ENCODE measurements around the gene LYPD4. TPM values are rescaled to one million over a fixed set of nuclear protein-coding genes. Genes with fewer than 3 reads are reported as not detected.

The LYPD4 gene
- total RNA-seq, 1 experiment from 2014 or later = not detected

DNA sequence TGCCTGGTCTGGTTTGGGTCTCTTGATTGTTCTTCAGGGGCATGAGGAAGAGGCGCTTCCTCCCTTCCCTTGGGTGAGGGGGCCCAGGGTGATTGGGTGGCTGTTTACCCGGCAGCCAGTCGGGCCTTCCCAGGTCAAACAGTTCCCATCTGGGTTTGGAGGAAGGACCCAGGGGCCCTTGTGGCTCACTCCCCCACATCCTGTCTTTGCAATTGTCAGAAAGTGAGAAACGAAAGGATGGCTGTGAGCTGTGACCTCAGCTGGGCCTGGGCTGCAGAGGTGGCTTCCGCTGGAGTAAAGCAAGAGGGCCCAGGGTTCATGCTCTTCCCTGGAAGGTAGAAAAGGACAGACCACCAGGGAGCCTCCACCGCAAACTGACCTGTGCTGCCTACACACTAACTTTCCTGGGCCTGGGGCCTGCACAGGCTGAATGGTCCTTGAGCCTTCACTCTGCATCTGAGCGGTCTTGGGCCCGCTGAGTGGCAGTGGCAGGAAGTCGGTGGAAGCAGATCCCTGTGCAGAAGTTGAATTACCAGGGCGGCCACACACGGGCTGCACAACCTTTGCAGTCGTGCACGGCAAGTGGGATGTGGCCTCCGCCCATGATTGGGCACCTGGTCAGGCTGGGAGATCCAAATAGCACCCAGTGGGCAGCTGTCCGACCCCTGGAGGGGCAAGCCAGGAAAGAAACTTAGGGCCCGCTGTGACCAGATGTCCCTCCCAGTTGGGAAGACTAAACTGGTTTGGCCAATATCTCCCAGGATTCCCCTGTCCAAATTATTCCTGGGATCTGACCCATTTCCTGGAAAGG is 27.3 kb upstream of the LYPD4 start:
- H3K4me3 ChIP-seq (ENCODE audit: low read length) = no peak overlapping the region
- CTCF ChIA-PET = no interaction called here
- TF ChIP-seq EZH2 (IDR thresholded peaks at IDR 0.05; ENCODE audit: low read length, unreplicated experiment) = no peak
- no peak for TF ChIP-seq EZH2phosphoT487 (IDR thresholded peaks at IDR 0.05; ENCODE audit: borderline replicate concordance, low read length)
- TF ChIP-seq, protein P1, sequence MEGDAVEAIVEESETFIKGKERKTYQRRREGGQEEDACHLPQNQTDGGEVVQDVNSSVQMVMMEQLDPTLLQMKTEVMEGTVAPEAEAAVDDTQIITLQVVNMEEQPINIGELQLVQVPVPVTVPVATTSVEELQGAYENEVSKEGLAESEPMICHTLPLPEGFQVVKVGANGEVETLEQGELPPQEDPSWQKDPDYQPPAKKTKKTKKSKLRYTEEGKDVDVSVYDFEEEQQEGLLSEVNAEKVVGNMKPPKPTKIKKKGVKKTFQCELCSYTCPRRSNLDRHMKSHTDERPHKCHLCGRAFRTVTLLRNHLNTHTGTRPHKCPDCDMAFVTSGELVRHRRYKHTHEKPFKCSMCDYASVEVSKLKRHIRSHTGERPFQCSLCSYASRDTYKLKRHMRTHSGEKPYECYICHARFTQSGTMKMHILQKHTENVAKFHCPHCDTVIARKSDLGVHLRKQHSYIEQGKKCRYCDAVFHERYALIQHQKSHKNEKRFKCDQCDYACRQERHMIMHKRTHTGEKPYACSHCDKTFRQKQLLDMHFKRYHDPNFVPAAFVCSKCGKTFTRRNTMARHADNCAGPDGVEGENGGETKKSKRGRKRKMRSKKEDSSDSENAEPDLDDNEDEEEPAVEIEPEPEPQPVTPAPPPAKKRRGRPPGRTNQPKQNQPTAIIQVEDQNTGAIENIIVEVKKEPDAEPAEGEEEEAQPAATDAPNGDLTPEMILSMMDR (conservative IDR thresholded peaks at IDR 0.05; ENCODE audit: low read depth, low read length) = no peak
- intact Hi-C loops (cut with micrococcal nuclease) = loop anchor here (5.0 kb wide), 2 partner anchors 66 to 86 kb away; partner anchors contain the start of gene RABAC1
- H3K9ac ChIP-seq (ENCODE audit: low read length) = no peak overlapping the region
- peaks cover 35% of the 10 kb centered on the region for H3K36me3 ChIP-seq (ENCODE audit: low read depth, low read length)
- ATAC-seq = no peak
- H3K4me2 ChIP-seq (ENCODE audit: low read length) = no peak overlapping the region
- no peak overlapping the region for H2AFZ ChIP-seq (ENCODE audit: low read length)
- H3K4me1 ChIP-seq (ENCODE audit: insufficient read depth, low read length) = peaks cover 3% of the 10 kb centered on the region; the same call in 1 of the 2 replicates
- no TSS peak for BruUV-seq (replicated peaks)
- H3K9me2 ChIP-seq (replicated peaks; ENCODE audit: low read length) = no peaks in the 10 kb centered on the region
- POLR2A ChIA-PET (ENCODE audit: unreplicated experiment) = no interaction called here
- no peaks in the 10 kb centered on the region for H3F3A ChIP-seq (ENCODE audit: low read length, unreplicated experiment)
- peaks cover 23% of the 10 kb centered on the region for H4K20me1 ChIP-seq (ENCODE audit: low read length)
- no peak for DNase-seq
- peaks cover 8% of the 10 kb centered on the region; the same call in 1 of the 2 replicates for H3K79me2 ChIP-seq (ENCODE audit: low read length)
- no peaks in the 10 kb centered on the region for H3K27me3 ChIP-seq (ENCODE audit: low read length)
- H3K9me3 ChIP-seq (ENCODE audit: low read length) = no peaks in the 10 kb centered on the region
- H3K27ac ChIP-seq (ENCODE audit: low read length) = no peak overlapping the region

DNA sequence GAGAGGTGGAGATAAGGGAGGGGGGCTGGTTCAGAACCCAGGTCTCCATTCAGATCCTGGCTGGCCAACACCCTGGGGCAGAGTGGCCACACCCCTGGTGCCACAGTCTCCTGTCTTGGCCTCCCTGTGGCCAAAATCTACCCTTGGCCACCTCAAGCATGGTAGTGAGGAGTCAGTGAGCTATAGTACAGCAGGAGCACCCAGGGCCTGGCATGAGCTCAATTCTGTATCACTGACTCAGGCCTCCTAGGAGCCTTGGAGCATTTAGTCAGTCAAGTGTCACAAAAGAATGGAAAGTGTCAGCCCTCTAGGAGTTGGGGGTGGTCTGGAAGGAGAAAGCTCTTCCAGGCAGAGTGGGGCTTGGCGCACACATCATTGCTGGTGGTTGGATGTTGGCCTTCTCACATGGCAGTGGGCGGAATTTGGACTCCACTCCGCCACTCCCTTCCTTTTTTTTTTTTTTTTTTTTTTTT is 26.0 kb upstream of the LYPD4 start:
- no peaks in the 10 kb centered on the region for H3K9me3 ChIP-seq (ENCODE audit: low read length)
- H2AFZ ChIP-seq (ENCODE audit: low read length) = no peak overlapping the region
- H3K9ac ChIP-seq (ENCODE audit: low read length) = no peak overlapping the region
- no peaks in the 10 kb centered on the region for H3F3A ChIP-seq (ENCODE audit: low read length, unreplicated experiment)
- H3K27me3 ChIP-seq (ENCODE audit: low read length) = no peaks in the 10 kb centered on the region
- ATAC-seq (peak; percentile 26), DNase-seq (peak; percentile 40)
- no TSS peak for BruUV-seq (replicated peaks)
- TF ChIP-seq, protein P1 (conservative IDR thresholded peaks at IDR 0.05; ENCODE audit: low read depth, low read length) = no peak
- no peak overlapping the region for H3K27ac ChIP-seq (ENCODE audit: low read length)
- H3K4me2 ChIP-seq (ENCODE audit: low read length) = no peak overlapping the region
- H4K20me1 ChIP-seq (ENCODE audit: low read length) = peaks cover 28% of the 10 kb centered on the region
- H3K4me1 ChIP-seq (ENCODE audit: insufficient read depth, low read length) = no peaks in the 10 kb centered on the region
- intact Hi-C loops (cut with micrococcal nuclease) = loop anchor here (5.0 kb wide), 2 partner anchors 67 to 87 kb away; partner anchors contain the start of gene RABAC1
- H3K79me2 ChIP-seq (ENCODE audit: low read length) = peaks cover 16% of the 10 kb centered on the region
- peaks cover 41% of the 10 kb centered on the region for H3K36me3 ChIP-seq (ENCODE audit: low read depth, low read length)
- CTCF ChIA-PET = interaction anchor here (0.7 kb wide), 1 partner anchor 36 kb away, joined by 9 read pairs; no protein-coding TSS in a partner anchor
- POLR2A ChIA-PET (ENCODE audit: unreplicated experiment) = interaction anchor here (0.5 to 0.6 kb wide), 2 partner anchors 32 to 532 kb away, joined by 4 read pairs; no protein-coding TSS in a partner anchor
- H3K4me3 ChIP-seq (ENCODE audit: low read length) = no peak overlapping the region
- H3K9me2 ChIP-seq (replicated peaks; ENCODE audit: low read length) = no peaks in the 10 kb centered on the region
